HCT116 (cell line): ENCODE results near the gene CD19. TPM values are rescaled to one million over a fixed set of nuclear protein-coding genes. Genes with fewer than 3 reads are reported as not detected.

Experiments used
- ATAC-seq: fragments of 200-7000 bp; cut with Tn5 transposase; 2 replicates; pipeline ENCODE4 v1.9.1; 2020; ENCODE audit warnings: mild to moderate bottlenecking, moderate library complexity
- BruUV-seq: library from RNA; stranded (reverse); fragments of 400-500 nt; replicated peaks from 2 replicates; lab custom pipeline; 2021; lab: Mats Ljungman, UMichigan
- CTCF ChIA-PET: fragments of 300-600 bp; sonication (Branson Sonifier 250); formaldehyde crosslinking; loops from one replicate; lab custom pipeline; 2021; ENCODE audit warnings: antibody characterized with exemption; lab: Charles Lee
- POLR2A ChIA-PET: fragments of 300-600, 350-600 bp; sonication (Branson Sonifier 250); formaldehyde crosslinking; loops from one replicate; lab custom pipeline; 2021; ENCODE audit warnings: antibody characterized with exemption; lab: Charles Lee
- RAD21 ChIA-PET, 2 experiments: fragments of 300-600 bp; sonication (Branson Sonifier 250); formaldehyde crosslinking; loops; one replicate each; lab custom pipeline; 2023; ENCODE audit warnings: low total read pairs in 2 of 2; ENCODE audit not compliant: uncharacterized antibody in 2 of 2, unreplicated experiment in 2 of 2, low non-redundant PET in 1 of 2; lab: Charles Lee
- DNase-seq: peaks from one replicate; pipeline ENCODE4 v3.0.0-alpha.2; 2010; ENCODE audit warnings: low read depth, low spot score
- H2AFZ ChIP-seq: fragments of 200-600 bp; shearing (Covaris generic), sonication (generic); 2 replicates; pipeline ENCODE4 v1.6.1; 2017; ENCODE audit warnings: low read depth, mixed run types, mixed read lengths, antibody characterized with exemption, low read length; ENCODE audit not compliant: poor library complexity, severe bottlenecking
- H3K27ac ChIP-seq: 2 replicates; pipeline ENCODE4 v1.5.1; 2012; ENCODE audit warnings: low read depth, low read length
- H3K27me3 ChIP-seq: fragments of 200-600 bp; sonication (generic); 2 replicates; pipeline ENCODE4 v1.6.1; 2016; ENCODE audit warnings: mixed run types, low read length, mixed read lengths; ENCODE audit not compliant: insufficient read depth
- H3K36me3 ChIP-seq, 2 experiments: fragments of 200-500 bp in 1 of 2; fragments of 200-600 bp in 1 of 2; sonication (Bioruptor generic) in 1 of 2; sonication (generic) in 1 of 2; 2 replicates each; pipeline versions ENCODE4 v1.5.1 to v1.6.1; 2014 to 2016; ENCODE audit warnings: low read length in 2 of 2, inconsistent platforms in 1 of 2, mixed read lengths in 1 of 2, mixed run types in 1 of 2; ENCODE audit not compliant: insufficient read depth in 2 of 2, control insufficient read depth in 1 of 2
- H3K4me1 ChIP-seq, 2 experiments: fragments of 200-600 bp in 1 of 2; sonication (generic) in 1 of 2; 2 replicates each; pipeline versions ENCODE4 v1.5.1 to v1.6.1; 2012 to 2017; ENCODE audit warnings: low read length in 2 of 2, inconsistent platforms in 1 of 2, mild to moderate bottlenecking in 1 of 2, mixed read lengths in 1 of 2, mixed run types in 1 of 2, moderate library complexity in 1 of 2; ENCODE audit not compliant: insufficient read depth in 2 of 2, control insufficient read depth in 1 of 2
- H3K4me2 ChIP-seq: fragments of 200-600 bp; sonication (generic); 2 replicates; pipeline ENCODE4 v1.6.1; 2017; ENCODE audit warnings: mixed run types, low read length, mixed read lengths
- H3K4me3 ChIP-seq, 2 experiments: fragments of 200-600 bp in 1 of 2; sonication (generic) in 1 of 2; replicated peaks in 1 of 2; 2 replicates each; pipeline ENCODE4 v1.5.1; 2011 to 2016; ENCODE audit warnings: low read length in 2 of 2, control low read depth in 1 of 2, low read depth in 1 of 2, mild to moderate bottlenecking in 1 of 2, mixed read lengths in 1 of 2, mixed run types in 1 of 2
- H3K79me2 ChIP-seq: fragments of 200-600 bp; sonication (generic); 2 replicates; pipeline ENCODE4 v1.6.1; 2017; ENCODE audit warnings: mild to moderate bottlenecking, mixed run types, low read length, moderate library complexity, mixed read lengths; ENCODE audit not compliant: insufficient read depth
- H3K9ac ChIP-seq: fragments of 200-600 bp; sonication (generic); 2 replicates; pipeline ENCODE4 v1.6.1; 2016; ENCODE audit warnings: low read length, mixed read lengths
- H3K9me2 ChIP-seq: fragments of 200-600 bp; sonication (generic), shearing (Covaris generic); 2 replicates; pipeline ENCODE4 v1.6.1; 2017; ENCODE audit warnings: mixed run types, mild to moderate bottlenecking, moderate library complexity; ENCODE audit not compliant: insufficient read depth
- H3K9me3 ChIP-seq, 2 experiments: fragments of 200-500 bp in 1 of 2; fragments of 200-600 bp in 1 of 2; sonication (Bioruptor generic) in 1 of 2; sonication (generic) in 1 of 2; 2 replicates each; pipeline ENCODE4 v1.6.1; 2014 to 2017; ENCODE audit warnings: low read length in 2 of 2, mixed read lengths in 2 of 2, inconsistent platforms in 1 of 2, low read depth in 1 of 2, mild to moderate bottlenecking in 1 of 2, mixed run types in 1 of 2, moderate library complexity in 1 of 2; ENCODE audit not compliant: control insufficient read depth in 1 of 2, insufficient read depth in 1 of 2
- H4K20me1 ChIP-seq: fragments of 200-600 bp; sonication (generic), shearing (Covaris generic); 2 replicates; pipeline ENCODE4 v1.6.1; 2017; ENCODE audit warnings: mixed run types, mild to moderate bottlenecking, moderate library complexity; ENCODE audit not compliant: insufficient read depth
- CEBPB ChIP-seq: IDR thresholded peaks from 2 replicates; pipeline ENCODE4 v1.6.1; 2012; ENCODE audit warnings: low read depth
- EGR1 ChIP-seq: IDR thresholded peaks from 2 replicates; pipeline ENCODE4 v1.6.1; 2012; ENCODE audit warnings: low read depth
- EZH2 ChIP-seq: fragments of 200-600 bp; sonication (generic); IDR thresholded peaks from 2 replicates; pipeline ENCODE4 v1.6.1; 2017; ENCODE audit warnings: antibody characterized with exemption, mixed run types
- JUND ChIP-seq: IDR thresholded peaks from 2 replicates; pipeline ENCODE4 v1.6.1; 2012
- MAX ChIP-seq: IDR thresholded peaks from 2 replicates; pipeline ENCODE4 v1.6.1; 2012
- POLR2A ChIP-seq: IDR thresholded peaks from 2 replicates; pipeline ENCODE4 v1.7.0; 2011; ENCODE audit warnings: borderline replicate concordance; ENCODE audit not compliant: insufficient read depth, insufficient read length; ENCODE audit errors: extremely low read depth
- POLR2AphosphoS5 ChIP-seq: IDR thresholded peaks from 2 replicates; pipeline ENCODE4 v1.6.1; 2011; ENCODE audit warnings: mild to moderate bottlenecking, low read depth, low read length, moderate library complexity
- SIN3A ChIP-seq: IDR thresholded peaks from 2 replicates; pipeline ENCODE4 v1.6.1; 2012; ENCODE audit warnings: low read depth
- SP1 ChIP-seq: IDR thresholded peaks from 2 replicates; pipeline ENCODE4 v1.6.1; 2012; ENCODE audit warnings: low read depth
- TCF7L2 ChIP-seq: IDR thresholded peaks from 2 replicates; pipeline ENCODE4 v1.7.0; 2011; ENCODE audit warnings: borderline replicate concordance, inconsistent platforms; ENCODE audit not compliant: insufficient read depth, insufficient read length; ENCODE audit errors: extremely low read depth
- ZFX ChIP-seq: fragments of 450-650 bp; IDR thresholded peaks from 2 replicates; pipeline ENCODE4 v1.6.1; 2017
- intact Hi-C: fragments of 100-400 bp; cut with micrococcal nuclease; formaldehyde crosslinking; loops from 2 replicates; pipeline ENCODE4 v1.10.0; 2022
- total RNA-seq: library from RNA; stranded (reverse); gene quantifications from one replicate; pipeline ENCODE4 v1.2.1, GENCODE V29; 2021; ENCODE audit not compliant: unreplicated experiment
- TF ChIP-seq, protein P1 (sequence below), 3 experiments: fragments of 200-600 bp in 1 of 3; sonication (generic) in 1 of 3; IDR thresholded peaks in 2 of 3; conservative IDR thresholded peaks in 1 of 3; 2 replicates each; pipeline ENCODE4 v1.5.1; 2012 to 2017; ENCODE audit warnings: low read depth in 2 of 3, low read length in 2 of 3, antibody characterized with exemption in 1 of 3, borderline replicate concordance in 1 of 3, control low read depth in 1 of 3, mild to moderate bottlenecking in 1 of 3, mixed read lengths in 1 of 3, mixed run types in 1 of 3, moderate library complexity in 1 of 3; ENCODE audit not compliant: insufficient read depth in 1 of 3
- TF ChIP-seq, protein P2 (sequence below): IDR thresholded peaks from 2 replicates; pipeline ENCODE4 v1.6.1; 2012
- TF ChIP-seq, protein P3 (sequence below): IDR thresholded peaks from 2 replicates; pipeline ENCODE4 v1.6.1; 2012; ENCODE audit warnings: low read depth

CD19 gene
- total RNA-seq, 1 experiment from 2014 or later: 0.27 TPM

DNA sequence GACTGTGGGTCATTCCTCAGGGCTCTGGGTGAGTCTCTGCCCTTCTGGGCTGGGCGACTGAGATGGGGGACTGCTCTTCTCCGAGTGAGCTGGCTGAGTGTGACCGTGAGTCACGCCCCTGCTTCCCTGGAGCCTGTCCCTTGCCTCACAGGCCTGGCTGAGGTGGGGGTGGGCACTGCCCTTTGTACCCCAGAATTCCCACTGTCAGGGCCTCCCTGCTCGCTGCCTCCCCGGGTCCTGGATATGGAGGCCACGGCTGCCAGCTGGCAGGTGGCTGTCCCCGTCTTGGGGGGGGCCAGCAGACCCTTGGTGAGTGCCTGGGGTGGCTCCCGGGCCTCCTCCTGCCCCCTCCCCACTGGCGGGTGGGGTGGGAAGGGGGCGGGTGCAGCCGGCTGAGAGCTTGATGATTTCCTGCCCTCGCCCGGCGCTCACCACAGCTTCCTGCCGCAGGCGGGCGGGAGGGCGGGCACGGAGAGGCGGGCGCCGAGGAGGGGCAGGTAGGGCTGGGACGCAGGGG lies 52.9 kb downstream of the CD19 start, which contains the start of gene LAT:
TSS of gene LAT (plus strand) at position 434 of the 517 bp plus-strand sequence. CDS start 366 bp downstream, outside the sequence.
- ATAC-seq: no peak
- H3K36me3 ChIP-seq: peaks cover 0 to 15% of the 10 kb centered on the region in 2 experiments; a peak in 2 of 4 replicates
- H4K20me1 ChIP-seq: no peaks in the 10 kb centered on the region
- POLR2A ChIA-PET: no interaction called here
- no TSS peak for BruUV-seq
- H2AFZ ChIP-seq: no peak within 1 kb of the TSS
- H3K27ac ChIP-seq: no peak within 1 kb of the TSS
- TF ChIP-seq, protein P1, sequence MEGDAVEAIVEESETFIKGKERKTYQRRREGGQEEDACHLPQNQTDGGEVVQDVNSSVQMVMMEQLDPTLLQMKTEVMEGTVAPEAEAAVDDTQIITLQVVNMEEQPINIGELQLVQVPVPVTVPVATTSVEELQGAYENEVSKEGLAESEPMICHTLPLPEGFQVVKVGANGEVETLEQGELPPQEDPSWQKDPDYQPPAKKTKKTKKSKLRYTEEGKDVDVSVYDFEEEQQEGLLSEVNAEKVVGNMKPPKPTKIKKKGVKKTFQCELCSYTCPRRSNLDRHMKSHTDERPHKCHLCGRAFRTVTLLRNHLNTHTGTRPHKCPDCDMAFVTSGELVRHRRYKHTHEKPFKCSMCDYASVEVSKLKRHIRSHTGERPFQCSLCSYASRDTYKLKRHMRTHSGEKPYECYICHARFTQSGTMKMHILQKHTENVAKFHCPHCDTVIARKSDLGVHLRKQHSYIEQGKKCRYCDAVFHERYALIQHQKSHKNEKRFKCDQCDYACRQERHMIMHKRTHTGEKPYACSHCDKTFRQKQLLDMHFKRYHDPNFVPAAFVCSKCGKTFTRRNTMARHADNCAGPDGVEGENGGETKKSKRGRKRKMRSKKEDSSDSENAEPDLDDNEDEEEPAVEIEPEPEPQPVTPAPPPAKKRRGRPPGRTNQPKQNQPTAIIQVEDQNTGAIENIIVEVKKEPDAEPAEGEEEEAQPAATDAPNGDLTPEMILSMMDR (IDR thresholded peaks at IDR 0.05 in 2 of 3, conservative IDR thresholded peaks at IDR 0.05 in 1 of 3; ENCODE audit: borderline replicate concordance in 1 of 3, insufficient read depth in 1 of 3, low read depth in 2 of 3, low read length in 2 of 3): no peak
- TF ChIP-seq EZH2 (no peak), POLR2A (no peak), SIN3A (no peak), EGR1 (no peak), MAX (no peak), JUND (no peak), POLR2AphosphoS5 (no peak), SP1 (no peak), CEBPB (no peak), TCF7L2 (no peak), ZFX (no peak)
- TF ChIP-seq, protein P2, sequence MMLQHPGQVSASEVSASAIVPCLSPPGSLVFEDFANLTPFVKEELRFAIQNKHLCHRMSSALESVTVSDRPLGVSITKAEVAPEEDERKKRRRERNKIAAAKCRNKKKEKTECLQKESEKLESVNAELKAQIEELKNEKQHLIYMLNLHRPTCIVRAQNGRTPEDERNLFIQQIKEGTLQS: no peak
- TF ChIP-seq, protein P3, sequence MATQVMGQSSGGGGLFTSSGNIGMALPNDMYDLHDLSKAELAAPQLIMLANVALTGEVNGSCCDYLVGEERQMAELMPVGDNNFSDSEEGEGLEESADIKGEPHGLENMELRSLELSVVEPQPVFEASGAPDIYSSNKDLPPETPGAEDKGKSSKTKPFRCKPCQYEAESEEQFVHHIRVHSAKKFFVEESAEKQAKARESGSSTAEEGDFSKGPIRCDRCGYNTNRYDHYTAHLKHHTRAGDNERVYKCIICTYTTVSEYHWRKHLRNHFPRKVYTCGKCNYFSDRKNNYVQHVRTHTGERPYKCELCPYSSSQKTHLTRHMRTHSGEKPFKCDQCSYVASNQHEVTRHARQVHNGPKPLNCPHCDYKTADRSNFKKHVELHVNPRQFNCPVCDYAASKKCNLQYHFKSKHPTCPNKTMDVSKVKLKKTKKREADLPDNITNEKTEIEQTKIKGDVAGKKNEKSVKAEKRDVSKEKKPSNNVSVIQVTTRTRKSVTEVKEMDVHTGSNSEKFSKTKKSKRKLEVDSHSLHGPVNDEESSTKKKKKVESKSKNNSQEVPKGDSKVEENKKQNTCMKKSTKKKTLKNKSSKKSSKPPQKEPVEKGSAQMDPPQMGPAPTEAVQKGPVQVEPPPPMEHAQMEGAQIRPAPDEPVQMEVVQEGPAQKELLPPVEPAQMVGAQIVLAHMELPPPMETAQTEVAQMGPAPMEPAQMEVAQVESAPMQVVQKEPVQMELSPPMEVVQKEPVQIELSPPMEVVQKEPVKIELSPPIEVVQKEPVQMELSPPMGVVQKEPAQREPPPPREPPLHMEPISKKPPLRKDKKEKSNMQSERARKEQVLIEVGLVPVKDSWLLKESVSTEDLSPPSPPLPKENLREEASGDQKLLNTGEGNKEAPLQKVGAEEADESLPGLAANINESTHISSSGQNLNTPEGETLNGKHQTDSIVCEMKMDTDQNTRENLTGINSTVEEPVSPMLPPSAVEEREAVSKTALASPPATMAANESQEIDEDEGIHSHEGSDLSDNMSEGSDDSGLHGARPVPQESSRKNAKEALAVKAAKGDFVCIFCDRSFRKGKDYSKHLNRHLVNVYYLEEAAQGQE: no peak
- RAD21 ChIA-PET: no interaction called here
- H3K79me2 ChIP-seq: no peaks in the 10 kb centered on the region
- intact Hi-C loops: no loop called here
- H3K9me2 ChIP-seq: no peaks in the 10 kb centered on the region
- no peaks in the 10 kb centered on the region; a peak in 1 of 4 replicates for H3K9me3 ChIP-seq
- no peak within 1 kb of the TSS for H3K4me2 ChIP-seq
- H3K27me3 ChIP-seq: no peaks in the 10 kb centered on the region
- no peak within 1 kb of the TSS for H3K4me3 ChIP-seq
- CTCF ChIA-PET: no interaction called here
- H3K9ac ChIP-seq: no peak within 1 kb of the TSS
- no peaks in the 10 kb centered on the region for H3K4me1 ChIP-seq
- DNase-seq: no peak
